PFSK-1 (cell line): ENCODE results near the gene PPFIA3.

Experiments used
- FOXP2 ChIP-seq: optimal IDR thresholded peaks from 2 replicates; pipeline ENCODE3; 2011; ENCODE audit warnings: borderline replicate concordance, control low read depth, inconsistent platforms; ENCODE audit not compliant: insufficient read depth; ENCODE audit errors: extremely low read length, extremely low read depth
- POLR2AphosphoS5 ChIP-seq: IDR thresholded peaks from 2 replicates; pipeline ENCODE4 v1.6.1; 2012; ENCODE audit warnings: low read depth, mild to moderate bottlenecking, control low read depth, low read length, moderate library complexity
- SIN3A ChIP-seq: IDR thresholded peaks from 2 replicates; pipeline ENCODE4 v1.6.1; 2012; ENCODE audit warnings: mild to moderate bottlenecking, low read length, moderate library complexity, borderline replicate concordance; ENCODE audit not compliant: insufficient read depth
- TAF1 ChIP-seq: IDR thresholded peaks from 2 replicates; pipeline ENCODE4 v1.6.1; 2012; ENCODE audit warnings: low read length, control low read depth, borderline replicate concordance; ENCODE audit not compliant: insufficient read depth
- TF ChIP-seq, protein P1 (sequence below), 2 experiments: IDR thresholded peaks; 2 replicates each; pipeline versions ENCODE4 v1.6.1 to v1.8.0; 2011 to 2012; ENCODE audit warnings: low read depth in 2 of 2, low read length in 2 of 2, control low read depth in 1 of 2, inconsistent platforms in 1 of 2, mild to moderate bottlenecking in 1 of 2, moderate library complexity in 1 of 2; ENCODE audit not compliant: insufficient read depth in 1 of 2

Gene PPFIA3

DNA sequence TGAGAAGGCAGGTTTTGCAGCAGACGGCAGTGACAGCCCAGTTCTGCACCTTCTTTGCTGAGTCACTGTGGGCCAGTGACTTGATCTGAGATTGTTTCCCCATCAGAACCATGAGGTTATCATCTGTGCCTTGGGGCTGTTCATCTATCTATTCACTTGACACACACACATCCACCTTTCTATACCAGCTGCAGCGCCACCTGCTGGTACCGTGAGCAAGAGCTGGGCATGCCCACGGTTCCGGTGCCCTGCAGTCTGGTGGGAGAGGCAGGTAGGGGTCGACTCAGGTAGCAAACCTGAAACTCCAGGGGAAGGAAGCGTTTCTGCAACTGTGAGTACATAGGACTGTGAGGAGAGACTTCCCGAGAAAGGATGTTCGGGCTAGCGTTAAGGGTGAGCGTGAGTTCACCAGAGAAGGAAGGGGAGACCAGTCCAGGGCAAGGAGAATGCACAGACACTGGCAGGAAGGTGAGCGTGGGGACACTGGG is 12.7 kb upstream of the PPFIA3 start:
- TF ChIP-seq TAF1 (no peak), POLR2AphosphoS5 (no peak), FOXP2 (no peak), SIN3A (no peak)
- TF ChIP-seq, protein P1, sequence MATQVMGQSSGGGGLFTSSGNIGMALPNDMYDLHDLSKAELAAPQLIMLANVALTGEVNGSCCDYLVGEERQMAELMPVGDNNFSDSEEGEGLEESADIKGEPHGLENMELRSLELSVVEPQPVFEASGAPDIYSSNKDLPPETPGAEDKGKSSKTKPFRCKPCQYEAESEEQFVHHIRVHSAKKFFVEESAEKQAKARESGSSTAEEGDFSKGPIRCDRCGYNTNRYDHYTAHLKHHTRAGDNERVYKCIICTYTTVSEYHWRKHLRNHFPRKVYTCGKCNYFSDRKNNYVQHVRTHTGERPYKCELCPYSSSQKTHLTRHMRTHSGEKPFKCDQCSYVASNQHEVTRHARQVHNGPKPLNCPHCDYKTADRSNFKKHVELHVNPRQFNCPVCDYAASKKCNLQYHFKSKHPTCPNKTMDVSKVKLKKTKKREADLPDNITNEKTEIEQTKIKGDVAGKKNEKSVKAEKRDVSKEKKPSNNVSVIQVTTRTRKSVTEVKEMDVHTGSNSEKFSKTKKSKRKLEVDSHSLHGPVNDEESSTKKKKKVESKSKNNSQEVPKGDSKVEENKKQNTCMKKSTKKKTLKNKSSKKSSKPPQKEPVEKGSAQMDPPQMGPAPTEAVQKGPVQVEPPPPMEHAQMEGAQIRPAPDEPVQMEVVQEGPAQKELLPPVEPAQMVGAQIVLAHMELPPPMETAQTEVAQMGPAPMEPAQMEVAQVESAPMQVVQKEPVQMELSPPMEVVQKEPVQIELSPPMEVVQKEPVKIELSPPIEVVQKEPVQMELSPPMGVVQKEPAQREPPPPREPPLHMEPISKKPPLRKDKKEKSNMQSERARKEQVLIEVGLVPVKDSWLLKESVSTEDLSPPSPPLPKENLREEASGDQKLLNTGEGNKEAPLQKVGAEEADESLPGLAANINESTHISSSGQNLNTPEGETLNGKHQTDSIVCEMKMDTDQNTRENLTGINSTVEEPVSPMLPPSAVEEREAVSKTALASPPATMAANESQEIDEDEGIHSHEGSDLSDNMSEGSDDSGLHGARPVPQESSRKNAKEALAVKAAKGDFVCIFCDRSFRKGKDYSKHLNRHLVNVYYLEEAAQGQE (IDR thresholded peaks at IDR 0.05; ENCODE audit: insufficient read depth in 1 of 2, low read depth in 2 of 2, low read length in 2 of 2) = no peak

DNA sequence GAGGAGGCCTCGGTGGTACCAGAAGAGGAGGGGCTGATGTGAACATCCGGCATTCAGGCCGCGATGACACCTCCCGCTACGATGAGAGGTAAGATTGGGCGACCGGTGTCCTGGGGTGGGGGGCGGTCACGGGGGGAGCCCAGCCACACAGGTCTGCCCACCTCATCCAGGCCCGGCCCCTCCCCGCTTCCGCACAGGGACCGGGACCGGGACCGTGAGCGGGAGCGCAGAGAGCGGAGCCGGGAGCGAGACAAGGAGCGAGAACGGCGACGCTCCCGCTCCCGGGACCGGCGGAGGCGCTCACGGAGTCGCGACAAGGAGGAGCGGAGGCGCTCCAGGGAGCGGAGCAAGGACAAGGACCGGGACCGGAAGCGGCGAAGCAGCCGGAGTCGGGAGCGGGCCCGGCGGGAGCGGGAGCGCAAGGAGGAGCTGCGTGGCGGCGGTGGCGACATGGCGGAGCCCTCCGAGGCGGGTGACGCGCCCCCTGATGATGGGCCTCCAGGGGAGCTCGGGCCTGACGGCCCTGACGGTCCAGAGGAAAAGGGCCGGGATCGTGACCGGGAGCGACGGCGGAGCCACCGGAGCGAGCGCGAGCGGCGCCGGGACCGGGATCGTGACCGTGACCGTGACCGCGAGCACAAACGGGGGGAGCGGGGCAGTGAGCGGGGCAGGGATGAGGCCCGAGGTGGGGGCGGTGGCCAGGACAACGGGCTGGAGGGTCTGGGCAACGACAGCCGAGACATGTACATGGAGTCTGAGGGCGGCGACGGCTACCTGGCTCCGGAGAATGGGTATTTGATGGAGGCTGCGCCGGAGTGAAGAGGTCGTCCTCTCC is 11.5 kb upstream of the PPFIA3 start:
- TF ChIP-seq POLR2AphosphoS5 (no peak; the same call in 1 of the 2 replicates), FOXP2 (no peak), TAF1 (no peak), SIN3A (no peak)
- TF ChIP-seq, protein P1 (IDR thresholded peaks at IDR 0.05; ENCODE audit: insufficient read depth in 1 of 2, low read depth in 2 of 2, low read length in 2 of 2) = no peak

DNA sequence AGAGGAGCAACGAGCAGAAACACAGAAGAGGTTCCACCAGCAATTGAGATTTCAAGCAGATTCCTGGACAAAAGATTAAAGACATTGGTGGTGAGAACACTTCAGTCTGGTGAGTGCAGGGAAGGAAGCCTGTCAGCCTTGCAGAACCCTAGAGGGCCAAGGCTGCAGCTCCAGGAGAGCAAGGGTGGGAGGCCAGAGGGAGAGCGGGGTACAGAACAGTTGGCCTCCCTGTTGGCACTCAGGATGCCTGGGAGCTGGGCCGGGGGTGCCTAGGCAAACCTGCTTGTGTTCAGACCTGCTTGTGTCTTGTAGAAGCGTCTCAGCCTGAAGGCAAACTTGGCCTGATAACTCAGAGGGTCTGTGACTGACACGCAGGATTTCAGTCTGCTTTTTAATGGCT is 10.3 kb upstream of the PPFIA3 start:
- TF ChIP-seq POLR2AphosphoS5 = 0 out of 2 replicates have a peak, but pooled peaks have one; percentile 26
- no peak for TF ChIP-seq TAF1

DNA sequence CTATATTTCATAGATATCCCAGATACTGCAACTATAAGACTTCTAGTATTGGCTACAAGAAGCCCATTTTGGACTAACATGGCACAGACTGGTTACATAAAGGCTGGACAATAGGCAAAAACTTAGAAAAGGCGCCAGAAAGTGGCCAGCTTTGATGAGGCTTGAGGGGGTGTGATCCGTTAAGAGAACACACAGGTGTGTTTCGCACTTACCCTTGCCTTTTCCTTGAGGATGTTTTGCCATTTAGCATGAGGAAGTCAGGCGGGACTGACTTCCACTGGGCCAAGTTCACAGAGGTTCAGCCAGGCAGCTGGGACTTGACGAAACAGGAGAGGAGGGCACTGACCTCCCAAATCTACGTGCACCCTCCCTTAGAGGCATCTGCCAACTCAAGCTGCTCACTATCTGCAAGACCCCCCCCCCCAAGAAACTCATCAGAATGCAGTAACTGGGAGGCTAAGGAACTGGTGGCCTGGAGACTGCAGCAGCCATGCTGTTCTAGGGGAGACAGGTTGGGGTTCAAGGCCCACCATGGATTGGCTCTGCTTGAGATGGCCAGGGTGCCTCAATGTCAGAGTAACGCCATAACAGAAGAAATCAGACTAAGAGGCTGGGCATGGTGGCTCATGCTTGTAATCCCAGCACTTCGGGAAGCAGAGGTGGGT is 9.6 kb upstream of the PPFIA3 start:
- TF ChIP-seq SIN3A (no peak), POLR2AphosphoS5 (0 out of 2 replicates have a peak, but pooled peaks have one; percentile 41)

DNA sequence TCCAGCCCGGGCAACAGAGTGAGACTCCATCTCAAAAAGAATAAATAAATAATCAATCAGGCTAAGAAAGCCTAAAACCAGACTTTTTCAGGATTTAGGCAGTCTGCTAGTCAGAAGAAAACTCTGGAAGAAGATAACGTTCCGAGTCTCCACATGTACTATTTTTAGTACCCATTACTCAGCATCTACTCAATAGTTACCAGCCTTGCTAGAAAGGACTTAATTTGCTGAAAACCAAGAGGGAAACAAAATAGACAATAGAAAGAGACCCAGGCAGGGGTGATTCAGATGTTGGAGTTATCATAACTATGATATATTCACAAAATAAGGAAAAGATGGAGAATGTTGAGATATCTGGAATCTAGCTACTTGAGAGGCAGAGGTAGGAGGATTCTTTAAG is 8.8 kb upstream of the PPFIA3 start:
- TF ChIP-seq, protein P1 (IDR thresholded peaks at IDR 0.05; ENCODE audit: insufficient read depth in 1 of 2, low read depth in 2 of 2, low read length in 2 of 2) = no peak
- TF ChIP-seq SIN3A (no peak), POLR2AphosphoS5 (no peak), FOXP2 (no peak), TAF1 (no peak)
